Endometrial microvascular endothelial cells (primary cell): ENCODE measurements around the gene CDKN1A. TPM values are rescaled to one million over a fixed set of nuclear protein-coding genes. Genes with fewer than 3 reads are reported as not detected.

ENCODE experiments used
- in situ Hi-C: cut with HindIII; loops from 2 replicates; pipeline ENCODE4 v1.10.0; 2017; ENCODE audit warnings: low sequenced_read_pairs, low pct_unique_long_range_greater_than_20kb; ENCODE audit errors: inconsistent ontology term
- total RNA-seq: library from RNA; depleted of rRNA; stranded (reverse); fragments of >200 nt; gene quantifications from one replicate; pipeline ENCODE4 v1.2.3, GENCODE V29; 2015; ENCODE audit errors: inconsistent ontology term

The CDKN1A gene
- total RNA-seq, 1 donor from 2014 or later = 307 TPM

- in situ Hi-C loops = no loop called here
These were observed 6.7 kb upstream of the CDKN1A start for GRCh38 chr6:36671687-36672375.

GRCh38 chr6:36673882-36674281, 4.6 kb upstream of the CDKN1A start:
- in situ Hi-C loops = no loop called here

GRCh38 chr6:36674942-36675341, 3.6 kb upstream of the CDKN1A start:
- in situ Hi-C loops = no loop called here

- in situ Hi-C loops = no loop called here
These were observed 2.1 kb upstream of the CDKN1A start for GRCh38 chr6:36676141-36677058.

- in situ Hi-C loops = no loop called here
These were observed 1.3 kb upstream of the CDKN1A start for GRCh38 chr6:36677059-36677749.

- in situ Hi-C loops = no loop called here
These were observed 594 bp upstream of the CDKN1A start for GRCh38 chr6:36677753-36678487.

- in situ Hi-C loops = no loop called here
These were observed 724 bp downstream of the CDKN1A start for GRCh38 chr6:36679043-36679833.

- in situ Hi-C loops = no loop called here
These were observed 4.0 kb downstream of the CDKN1A start for GRCh38 chr6:36682328-36683144.

GRCh38 chr6:36683145-36683655, 4.7 kb downstream of the CDKN1A start:
- in situ Hi-C loops = no loop called here

GRCh38 chr6:36683656-36684446, 5.3 kb downstream of the CDKN1A start:
- in situ Hi-C loops = no loop called here

GRCh38 chr6:36684447-36684812, 5.9 kb downstream of the CDKN1A start:
- in situ Hi-C loops = no loop called here

GRCh38 chr6:36685166-36685924, 6.8 kb downstream of the CDKN1A start:
- in situ Hi-C loops = no loop called here

GRCh38 chr6:36685926-36686667, 7.6 kb downstream of the CDKN1A start:
- in situ Hi-C loops = no loop called here

- in situ Hi-C loops = no loop called here
These were observed 8.4 kb downstream of the CDKN1A start for GRCh38 chr6:36686668-36687513.
